Neural crest cell (in vitro differentiated cells): ENCODE data around the gene TUBA1C. TPM values are rescaled to one million over a fixed set of nuclear protein-coding genes. Genes with fewer than 3 reads are reported as not detected.
"Not testable (repeated sequence)": the region's sequence is repeated elsewhere in the genome, so short reads cannot be mapped to it uniquely, and the experiment has no call there.

ENCODE experiments used
- DNase-seq: peaks from one replicate; pipeline ENCODE4 v3.0.0; 2021; ENCODE audit warnings: low read depth, mixed read lengths, low spot score
- H3K27ac Mint-ChIP-seq: one replicate; pipeline ENCODE4 v1.8.0; 2021; ENCODE audit warnings: mild to moderate bottlenecking, mixed read lengths; ENCODE audit not compliant: unreplicated experiment
- H3K27me3 Mint-ChIP-seq: 2 replicates; pipeline ENCODE4 v1.8.0; 2021; ENCODE audit warnings: low read depth, mild to moderate bottlenecking, mixed read lengths
- H3K36me3 Mint-ChIP-seq: 2 replicates; pipeline ENCODE4 v1.8.0; 2021; ENCODE audit warnings: low read depth, mild to moderate bottlenecking, mixed read lengths
- H3K4me1 Mint-ChIP-seq: 2 replicates; pipeline ENCODE4 v1.8.0; 2021; ENCODE audit warnings: mixed read lengths
- H3K4me3 Mint-ChIP-seq: one replicate; pipeline ENCODE4 v1.8.0; 2021; ENCODE audit warnings: mild to moderate bottlenecking, mixed read lengths
- H3K9me3 Mint-ChIP-seq: 2 replicates; pipeline ENCODE4 v1.8.0; 2021; ENCODE audit warnings: mixed read lengths
- CTCF ChIP-seq: fragments of 200-600 bp; sonication (generic); conservative IDR thresholded peaks from 2 replicates; pipeline ENCODE4 v1.5.0; 2021; ENCODE audit warnings: antibody characterized with exemption, mild to moderate bottlenecking
- total RNA-seq: library from RNA; stranded (reverse); gene quantifications from 2 replicates; pipeline ENCODE4 v1.2.1, GENCODE V29; 2021

Gene TUBA1C
- total RNA-seq, 1 donor from 2014 or later, result 203 TPM

- no peak for TF ChIP-seq CTCF
- no peak overlapping the region for H3K27ac Mint-ChIP-seq
- peaks cover 11% of the 10 kb centered on the region for H3K36me3 Mint-ChIP-seq
- no peaks in the 10 kb centered on the region for H3K9me3 Mint-ChIP-seq
- DNase-seq, result no peak
- H3K4me3 Mint-ChIP-seq, result peak overlapping the region; percentile 89
- peaks cover 25% of the 10 kb centered on the region for H3K27me3 Mint-ChIP-seq
- peaks cover 41% of the 10 kb centered on the region for H3K4me1 Mint-ChIP-seq
These were observed 413 bp upstream of the TUBA1C start for GRCh38 chr12:49264466-49264872.

DNA sequence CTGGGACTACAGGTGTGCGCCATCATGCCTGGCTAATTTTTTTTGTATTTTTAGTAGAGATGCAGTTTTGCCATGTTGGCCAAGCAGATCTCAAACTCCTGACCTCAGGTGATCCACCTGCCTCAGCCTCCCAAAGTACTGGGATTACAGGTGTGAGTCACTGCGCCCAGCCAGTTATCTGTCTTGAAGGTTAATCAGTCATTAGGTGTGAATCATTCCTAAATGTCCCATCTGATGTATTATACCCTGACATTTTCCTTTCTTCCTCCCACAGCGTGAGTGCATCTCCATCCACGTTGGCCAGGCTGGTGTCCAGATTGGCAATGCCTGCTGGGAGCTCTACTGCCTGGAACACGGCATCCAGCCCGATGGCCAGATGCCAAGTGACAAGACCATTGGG, 4.3 kb downstream of the TUBA1C start:
- not testable (repeated sequence) for H3K27ac Mint-ChIP-seq, DNase-seq, H3K9me3 Mint-ChIP-seq
- peak overlapping the region; percentile 51 for H3K4me3 Mint-ChIP-seq
- H3K4me1 Mint-ChIP-seq, result peaks cover 25% of the 10 kb centered on the region
- H3K27me3 Mint-ChIP-seq, result peaks cover 12% of the 10 kb centered on the region
- peaks cover 22% of the 10 kb centered on the region for H3K36me3 Mint-ChIP-seq

DNA sequence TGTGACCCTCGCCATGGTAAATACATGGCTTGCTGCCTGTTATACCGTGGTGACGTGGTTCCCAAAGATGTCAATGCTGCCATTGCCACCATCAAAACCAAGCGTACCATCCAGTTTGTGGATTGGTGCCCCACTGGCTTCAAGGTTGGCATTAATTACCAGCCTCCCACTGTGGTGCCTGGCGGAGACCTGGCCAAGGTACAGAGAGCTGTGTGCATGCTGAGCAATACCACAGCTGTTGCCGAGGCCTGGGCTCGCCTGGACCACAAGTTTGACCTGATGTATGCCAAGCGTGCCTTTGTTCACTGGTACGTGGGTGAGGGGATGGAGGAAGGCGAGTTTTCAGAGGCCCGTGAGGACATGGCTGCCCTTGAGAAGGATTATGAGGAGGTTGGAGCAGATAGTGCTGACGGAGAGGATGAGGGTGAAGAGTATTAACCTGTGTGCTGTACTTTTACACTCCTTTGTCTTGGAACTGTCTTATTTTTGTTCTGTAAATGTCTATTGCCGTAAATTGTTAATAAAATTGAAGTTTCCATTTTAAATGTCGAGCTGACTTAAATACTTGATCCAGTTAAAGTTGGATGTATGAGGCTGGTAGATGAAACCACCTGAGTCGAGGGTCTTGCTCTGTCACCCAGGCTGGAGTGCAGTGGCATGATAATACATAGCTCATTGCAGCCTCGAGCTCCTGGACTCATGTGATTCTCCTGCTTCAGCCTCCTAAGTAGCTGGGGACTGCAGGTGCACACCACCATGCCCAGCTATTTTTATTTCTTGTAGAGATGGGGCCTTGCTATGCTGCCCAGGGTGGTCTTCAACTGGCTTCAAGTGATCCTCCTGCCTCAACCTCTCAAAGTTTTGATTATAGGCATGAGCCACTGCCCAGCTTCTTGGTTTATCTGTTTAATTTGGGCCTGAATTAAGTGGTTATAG, 8.2 kb downstream of the TUBA1C start:
- peaks cover 16% of the 10 kb centered on the region for H3K4me1 Mint-ChIP-seq
- H3K4me3 Mint-ChIP-seq, result no peak overlapping the region
- H3K27me3 Mint-ChIP-seq, result peaks cover 3% of the 10 kb centered on the region
- H3K36me3 Mint-ChIP-seq, result peaks cover 19% of the 10 kb centered on the region
- no peak for TF ChIP-seq CTCF
- DNase-seq, result no peak
- H3K9me3 Mint-ChIP-seq, result no peaks in the 10 kb centered on the region
- no peak overlapping the region for H3K27ac Mint-ChIP-seq

- Mint-ChIP-seq H3K27ac (no peak overlapping the region), H3K9me3 (no peaks in the 10 kb centered on the region), H3K27me3 (peaks cover 3% of the 10 kb centered on the region), H3K4me1 (peaks cover 11% of the 10 kb centered on the region), H3K36me3 (peaks cover 17% of the 10 kb centered on the region), H3K4me3 (no peak overlapping the region)
- no peak for DNase-seq
- no peak for TF ChIP-seq CTCF
These were observed 9.0 kb downstream of the TUBA1C start for GRCh38 chr12:49273726-49274395.

DNA sequence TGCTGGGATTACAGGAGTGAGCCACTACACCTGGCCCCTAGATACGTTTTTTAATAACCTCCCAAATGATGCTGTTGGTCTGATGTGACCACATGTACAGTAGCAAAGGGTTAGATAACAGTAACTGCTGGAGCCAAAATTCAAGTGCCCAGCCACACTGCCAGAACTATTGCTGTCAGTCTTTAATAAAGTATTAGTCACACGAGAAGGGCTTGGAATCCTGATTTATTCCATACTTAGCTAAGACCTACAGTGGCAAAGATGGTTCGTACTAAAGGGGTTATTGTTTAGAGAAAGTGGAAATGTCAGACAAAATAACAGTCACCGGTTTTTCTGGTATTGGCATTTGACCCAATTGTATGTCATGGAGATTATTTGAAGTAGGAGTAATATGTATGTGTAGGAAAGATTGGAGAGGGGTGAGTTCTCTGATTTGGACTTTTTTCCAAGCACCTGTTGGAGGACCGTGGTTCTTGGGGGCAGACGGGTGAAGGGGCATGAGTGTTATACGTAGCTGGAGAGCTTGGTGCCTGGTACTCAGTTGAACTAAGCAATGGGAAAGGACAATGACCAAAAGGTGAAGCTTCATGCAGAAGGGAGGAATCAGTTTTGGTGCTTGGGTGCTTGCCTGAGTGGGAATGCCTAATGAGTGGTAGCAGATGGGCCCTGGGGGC, 9.7 kb downstream of the TUBA1C start:
- TF ChIP-seq CTCF, result no peak
- H3K27ac Mint-ChIP-seq, result no peak overlapping the region
- H3K36me3 Mint-ChIP-seq, result peaks cover 14% of the 10 kb centered on the region
- peaks cover 3% of the 10 kb centered on the region for H3K27me3 Mint-ChIP-seq
- DNase-seq, result no peak
- H3K9me3 Mint-ChIP-seq, result no peaks in the 10 kb centered on the region
- no peak overlapping the region for H3K4me3 Mint-ChIP-seq
- H3K4me1 Mint-ChIP-seq, result peaks cover 13% of the 10 kb centered on the region
